HFF-Myc (cell line): Measurements from ENCODE around the gene NRM.

Experiments
- DNase-seq: peaks from one replicate; pipeline ENCODE4 v3.0.0-alpha.2; 2011; ENCODE audit warnings: low read depth; ENCODE audit errors: extremely low read depth
- H3K4me3 ChIP-seq: replicated peaks from 2 replicates; pipeline ENCODE4 v1.5.1; 2011; ENCODE audit warnings: low read depth, mild to moderate bottlenecking, control low read depth, low read length
- CTCF ChIP-seq: IDR thresholded peaks from 2 replicates; pipeline ENCODE4 v1.5.1; 2012; ENCODE audit warnings: mild to moderate bottlenecking, low read depth, low read length, control low read depth; ENCODE audit errors: missing control alignments

NRM gene

GRCh38 chr6:30707281-30707850 lies 16.6 kb upstream of the NRM start:
- TF ChIP-seq CTCF: no peak
- no peak for DNase-seq
- no peak overlapping the region for H3K4me3 ChIP-seq

GRCh38 chr6:30705620-30706019 lies 14.8 kb upstream of the NRM start:
- no peak for TF ChIP-seq CTCF
- H3K4me3 ChIP-seq: no peak overlapping the region
- DNase-seq: no peak

- TF ChIP-seq CTCF: no peak
- H3K4me3 ChIP-seq: no peak overlapping the region
- no peak for DNase-seq
Measured at GRCh38 chr6:30703821-30704220, 13.0 kb upstream of the NRM start.

GRCh38 chr6:30703011-30703410 lies 12.2 kb upstream of the NRM start:
- no peak for DNase-seq
- no peak for TF ChIP-seq CTCF
- no peak overlapping the region for H3K4me3 ChIP-seq

- no peak for TF ChIP-seq CTCF
- no peak overlapping the region for H3K4me3 ChIP-seq
- no peak for DNase-seq
Measured at GRCh38 chr6:30700340-30700739, 9.6 kb upstream of the NRM start.

GRCh38 chr6:30696432-30696831 lies 5.6 kb upstream of the NRM start:
- no peak overlapping the region for H3K4me3 ChIP-seq
- no peak for DNase-seq
- no peak for TF ChIP-seq CTCF

- DNase-seq: no peak
- no peak for TF ChIP-seq CTCF
Measured at GRCh38 chr6:30691208-30691847, 544 bp upstream of the NRM start.

More at GRCh38 chr6:30691208-30691847, 544 bp upstream of the NRM start:
- peak overlapping the region; percentile 56 for H3K4me3 ChIP-seq
